Activated CD8-positive, alpha-beta memory T cell treated with anti-CD3 and anti-CD28 coated beads, Interleukin-2, amount 50 U/mL, for 24 hours (primary cell): ENCODE measurements around the gene REPIN1.

Experiments used
- DNase-seq: peaks from one replicate; pipeline ENCODE4 v3.0.0-alpha.2; 2020; ENCODE audit errors: extremely low read depth

The REPIN1 gene

DNA sequence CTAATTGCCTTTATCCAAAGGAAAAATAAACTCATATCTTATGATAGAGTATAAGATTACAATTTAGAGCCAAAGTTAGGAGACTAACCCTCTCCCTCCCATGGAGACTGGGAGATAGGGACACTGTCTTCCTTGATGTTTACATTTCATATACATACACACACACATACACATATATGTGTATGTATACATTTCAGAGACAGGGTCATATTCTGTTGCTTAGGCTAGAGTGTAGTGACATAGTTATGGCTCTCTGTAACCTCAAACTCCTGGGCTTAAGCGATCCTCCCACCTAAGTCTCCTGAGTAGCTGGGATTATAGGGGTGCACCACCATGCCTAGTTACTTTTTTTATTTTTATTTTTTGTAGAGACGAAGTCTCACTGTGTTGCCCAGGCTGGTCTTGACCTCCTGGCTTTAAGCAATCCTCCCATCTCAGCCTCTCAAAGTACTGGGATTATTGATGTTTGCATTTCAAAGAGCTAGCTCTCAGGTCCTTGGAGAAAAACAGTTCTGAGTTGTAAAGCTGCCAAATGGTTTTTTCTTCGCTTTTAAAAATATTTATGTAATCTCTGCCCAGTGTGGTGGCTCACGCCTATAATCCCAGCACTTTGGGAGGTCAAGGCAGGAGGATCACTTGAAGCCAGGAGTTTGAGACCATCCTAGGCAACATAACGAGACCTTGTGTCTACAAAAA is 8.1 kb upstream of the REPIN1 start:
- no peak for DNase-seq

DNA sequence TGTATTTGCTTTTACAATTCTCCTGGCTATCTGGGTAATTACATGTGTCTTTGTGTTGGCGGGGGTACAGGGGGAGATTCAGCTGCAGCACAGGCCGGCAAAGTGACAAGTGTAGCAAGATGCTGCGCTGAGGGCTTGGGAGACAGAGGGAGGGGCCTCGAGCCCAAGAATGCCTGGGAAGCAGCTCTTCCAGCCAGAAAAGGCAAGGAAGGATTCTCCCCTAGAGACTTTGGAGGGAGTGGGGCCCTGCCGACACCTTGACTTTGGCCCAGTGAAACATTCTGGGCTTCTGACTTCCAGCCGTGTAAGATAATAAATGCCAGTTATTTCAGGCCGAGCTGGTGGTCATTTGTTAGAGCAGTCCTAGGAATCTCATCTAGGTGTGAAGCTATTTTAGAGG is 7.2 kb upstream of the REPIN1 start:
- DNase-seq = no peak

DNA sequence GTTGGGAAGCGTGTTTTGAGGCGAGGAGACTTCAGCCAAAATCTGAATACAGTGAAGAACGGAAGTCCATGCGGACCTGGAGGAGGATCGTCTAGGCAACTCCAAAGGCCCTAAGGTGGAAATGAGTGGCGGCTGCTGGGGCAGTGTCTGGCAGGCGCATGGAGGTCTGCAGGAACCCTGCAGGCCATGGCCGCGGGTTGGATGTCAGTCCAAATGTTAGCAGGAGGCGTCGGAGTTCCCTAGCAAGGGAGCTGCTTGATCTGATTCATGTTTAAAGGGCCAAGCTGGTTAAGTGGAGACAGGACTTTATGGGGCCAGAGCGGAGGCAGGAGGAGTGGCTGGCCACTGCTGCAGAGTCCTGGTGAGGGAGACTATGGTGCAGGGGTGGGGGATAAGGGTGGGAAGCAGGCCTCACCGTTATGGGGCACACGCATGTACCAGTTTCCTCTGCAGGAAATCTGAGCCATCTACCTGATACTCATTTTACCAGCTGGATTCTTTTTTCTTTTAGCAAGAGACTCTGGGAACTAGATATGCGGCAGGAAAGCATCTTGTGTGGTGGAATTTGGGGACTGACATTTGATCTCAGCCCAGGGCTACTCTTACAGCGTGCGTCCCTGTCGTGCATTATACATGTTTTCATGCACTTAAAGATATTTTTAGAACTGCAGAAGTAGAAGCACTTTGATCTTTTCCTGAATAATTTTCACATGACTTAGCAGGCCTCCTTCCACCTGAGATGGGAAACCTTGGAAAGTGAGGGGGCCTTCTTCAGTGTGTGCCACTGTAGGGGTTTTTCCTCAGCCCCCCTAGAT is 6.6 kb upstream of the REPIN1 start:
- DNase-seq = no peak

DNA sequence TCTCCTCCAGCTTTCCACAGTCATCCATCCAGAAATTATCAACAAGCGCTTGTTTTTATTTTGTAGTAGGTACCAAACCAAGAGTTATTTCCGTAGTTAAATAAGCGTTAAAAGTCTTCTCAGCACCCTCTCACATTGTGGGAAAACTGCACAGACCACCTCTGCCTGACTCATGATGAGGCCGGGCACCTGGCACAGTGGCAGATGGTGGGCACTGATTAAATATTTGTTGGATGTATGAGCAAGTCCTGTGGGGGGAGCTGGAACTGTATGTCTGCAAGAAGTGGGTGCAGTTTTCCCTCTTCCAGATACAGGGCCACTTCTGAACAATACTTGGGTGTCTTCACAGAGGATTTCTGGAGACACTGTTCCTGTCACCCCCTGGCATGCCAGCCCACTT is 5.3 kb upstream of the REPIN1 start:
- no peak for DNase-seq

DNA sequence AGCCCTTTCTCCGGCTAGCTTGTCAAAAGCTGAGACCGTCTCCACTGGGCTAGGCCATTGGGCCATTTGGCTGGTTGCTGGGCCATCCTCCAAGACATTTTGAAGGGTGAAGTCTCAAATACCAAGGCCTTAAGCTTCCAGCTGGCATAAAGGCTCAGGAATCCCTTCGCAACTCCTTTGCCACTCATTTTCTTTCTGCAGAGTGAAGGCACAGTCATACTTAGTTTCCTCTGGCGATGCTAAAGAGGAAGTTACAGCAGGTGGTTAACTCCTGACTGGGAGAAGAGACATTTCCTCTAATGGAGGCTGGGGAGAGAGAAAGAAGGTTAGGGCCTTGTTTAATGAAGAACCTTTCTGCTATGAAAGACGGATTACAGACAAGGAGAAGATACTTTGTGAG is 4.8 kb upstream of the REPIN1 start:
- no peak for DNase-seq

DNA sequence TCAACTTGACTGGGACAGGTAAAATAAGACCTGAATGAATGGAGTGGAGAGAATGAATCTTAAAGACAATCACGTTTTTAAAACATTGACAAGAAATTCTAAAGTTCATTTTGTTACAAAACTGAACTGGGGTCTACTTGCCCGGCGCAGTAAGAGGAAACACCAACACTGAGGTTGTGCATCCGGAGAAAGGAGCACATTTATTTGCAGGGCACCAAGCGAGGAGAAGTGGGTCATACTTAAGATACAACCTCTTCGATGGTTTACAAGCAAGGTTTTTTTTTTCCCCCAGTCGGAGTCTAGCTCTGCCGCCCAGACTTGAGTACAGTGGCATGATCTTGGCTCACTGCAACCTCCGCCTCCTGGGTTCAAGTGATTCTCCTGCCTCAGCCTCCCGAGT is 3.4 kb upstream of the REPIN1 start:
- no peak for DNase-seq

DNA sequence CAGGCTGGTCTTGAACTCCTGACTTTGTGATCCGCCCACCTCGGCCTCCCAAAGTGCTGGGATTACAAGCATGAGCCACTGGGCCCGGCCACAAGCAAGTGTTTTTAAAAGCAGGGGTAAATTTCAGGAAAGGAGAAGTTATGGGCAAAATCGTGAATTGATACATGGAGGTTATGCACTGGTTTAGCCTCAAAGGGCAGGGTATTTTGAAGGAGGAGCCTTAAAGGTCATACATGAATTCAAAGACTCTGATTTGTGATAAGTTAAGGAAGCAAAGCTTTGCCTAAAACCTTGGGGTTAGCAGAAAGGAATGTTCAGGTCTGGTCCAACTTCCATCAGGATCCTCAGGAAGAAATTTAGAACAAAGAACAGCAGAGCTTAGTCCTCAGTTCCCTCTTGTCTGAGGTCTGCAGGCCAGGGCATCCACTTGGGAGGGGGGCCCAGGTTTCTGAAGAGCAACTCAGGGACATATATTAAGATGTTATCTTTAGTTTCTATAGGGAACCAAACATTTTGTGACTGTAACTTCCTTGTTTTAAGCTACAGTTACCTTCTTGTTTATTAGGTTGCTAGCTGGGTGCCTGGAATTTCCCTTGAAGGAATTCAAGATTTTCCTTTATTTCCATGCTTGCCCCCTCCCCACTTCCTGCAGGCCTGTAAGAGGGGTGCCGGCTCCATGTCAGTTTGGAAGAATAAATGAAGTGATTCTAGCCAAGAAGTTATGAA is 2.8 kb upstream of the REPIN1 start:
- DNase-seq = no peak

DNA sequence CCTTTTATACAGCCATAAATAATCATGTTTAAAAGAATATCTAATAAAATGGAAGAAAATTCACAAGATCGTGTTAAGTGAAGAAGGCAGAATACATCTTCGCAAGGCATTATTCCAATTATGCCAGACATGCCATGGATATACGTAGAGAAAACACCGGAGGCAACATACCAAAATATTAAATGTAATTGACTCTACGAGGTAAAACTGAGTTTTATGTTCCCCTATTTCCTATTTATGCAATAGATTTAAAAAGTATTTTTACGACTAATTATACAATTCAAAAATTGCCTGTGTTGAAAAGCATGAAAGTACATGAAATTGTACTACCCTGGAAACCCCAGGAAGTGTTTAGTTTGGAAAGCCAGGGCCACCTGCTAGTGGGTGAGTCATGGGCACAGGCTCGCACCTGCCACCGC is 936 bp upstream of the REPIN1 start:
- no peak for DNase-seq

DNA sequence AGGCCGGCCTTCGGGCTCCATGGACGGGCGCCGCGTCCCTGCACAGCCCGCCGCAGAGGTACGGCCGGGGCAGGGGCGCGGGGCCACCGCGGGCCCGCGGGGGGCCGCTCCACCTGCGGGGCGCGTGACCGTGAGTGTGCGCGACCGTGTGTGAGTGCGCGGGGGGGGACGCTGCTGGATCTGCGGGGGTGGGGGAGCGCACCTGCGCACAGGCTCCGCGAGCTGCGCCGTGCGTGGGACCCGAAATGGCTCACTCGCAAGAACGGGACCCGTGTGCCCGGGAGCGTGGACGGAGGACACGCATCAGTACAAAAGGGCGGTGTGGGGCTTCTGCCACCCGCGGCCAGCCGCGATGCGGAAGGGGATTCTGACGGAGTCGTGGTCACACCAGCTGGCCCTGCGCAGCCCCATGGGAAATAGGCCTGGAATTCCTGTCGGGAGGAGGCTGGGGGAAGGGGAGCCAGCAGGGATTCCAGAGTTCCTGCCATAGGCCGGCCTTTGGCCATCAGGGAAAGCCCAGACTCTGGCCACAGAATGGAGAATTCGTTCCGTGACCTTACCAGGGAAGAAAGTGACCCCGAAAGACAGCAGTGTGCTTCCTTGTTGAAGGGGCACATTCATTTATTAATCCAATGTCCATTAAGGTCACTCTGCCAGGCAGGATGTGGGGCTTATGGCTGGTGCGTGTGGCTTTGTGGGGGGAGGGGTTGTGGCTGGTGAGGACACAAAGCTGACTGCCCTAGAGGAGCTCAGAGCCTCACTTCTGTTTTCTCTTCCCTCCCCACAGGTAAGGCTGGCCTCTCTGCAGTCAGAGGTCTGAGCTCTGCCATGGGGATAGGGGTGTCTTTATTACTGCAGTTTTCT is 494 bp downstream of the REPIN1 start:
- no peak for DNase-seq

DNA sequence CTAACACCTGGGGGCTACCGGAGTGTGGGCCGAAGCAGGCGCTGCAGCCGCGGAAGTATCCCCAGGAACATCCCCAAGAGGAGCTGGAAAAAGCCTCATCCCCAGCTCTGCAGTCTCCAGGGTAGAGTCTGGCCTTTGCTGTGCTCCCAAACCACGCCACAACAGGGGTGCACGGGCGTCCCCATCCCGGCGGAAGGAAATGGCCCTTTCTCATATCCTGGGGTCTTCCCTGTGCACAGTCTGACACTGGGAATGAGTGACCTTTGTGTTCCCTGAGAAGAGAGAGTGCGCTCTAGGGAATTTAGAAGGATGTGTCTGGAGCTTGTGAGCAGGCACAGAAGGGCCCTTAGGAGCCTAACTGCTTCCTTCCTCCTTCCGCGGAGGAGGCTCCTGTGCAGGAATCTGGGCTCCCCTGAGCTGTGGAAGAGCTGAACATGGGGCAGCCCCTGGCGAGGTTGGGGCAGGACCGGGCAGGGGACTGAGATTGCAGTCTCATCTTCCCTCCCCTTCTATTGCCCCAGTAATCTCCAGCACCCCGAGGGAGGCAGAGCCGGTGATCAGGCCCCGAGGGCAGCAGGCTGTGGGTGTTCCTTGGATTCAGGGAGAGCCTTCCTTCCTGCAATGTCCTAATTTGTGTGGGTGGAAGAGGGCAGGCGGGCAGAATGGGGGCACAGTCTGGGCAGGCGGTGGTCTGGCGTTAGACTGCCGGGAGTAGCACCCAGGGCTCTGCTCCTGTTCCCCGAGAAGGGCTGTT is 1.3 kb downstream of the REPIN1 start:
- no peak for DNase-seq

DNA sequence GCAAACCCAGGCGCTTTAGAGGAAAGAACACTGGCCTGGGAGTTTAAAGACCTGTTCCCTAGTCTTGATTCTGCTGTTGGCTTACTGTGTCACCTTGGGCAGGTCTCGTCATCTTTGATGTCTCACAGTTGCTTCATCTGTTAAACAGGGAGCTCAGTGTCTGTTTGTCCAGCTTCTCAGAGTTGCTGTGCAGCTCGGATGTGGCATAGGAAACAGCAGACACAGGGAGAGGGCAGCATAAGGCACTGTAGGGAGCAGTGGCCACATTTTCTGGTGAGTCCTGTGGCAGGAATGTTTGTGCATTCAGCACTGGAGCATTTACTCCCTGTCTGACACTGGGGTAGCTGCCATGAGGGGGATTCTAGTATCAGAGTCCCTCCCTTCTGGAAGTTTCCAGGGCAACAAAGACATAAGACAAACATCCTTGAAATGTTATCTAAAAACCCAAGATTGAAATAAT is 2.0 kb downstream of the REPIN1 start:
- DNase-seq = no peak

DNA sequence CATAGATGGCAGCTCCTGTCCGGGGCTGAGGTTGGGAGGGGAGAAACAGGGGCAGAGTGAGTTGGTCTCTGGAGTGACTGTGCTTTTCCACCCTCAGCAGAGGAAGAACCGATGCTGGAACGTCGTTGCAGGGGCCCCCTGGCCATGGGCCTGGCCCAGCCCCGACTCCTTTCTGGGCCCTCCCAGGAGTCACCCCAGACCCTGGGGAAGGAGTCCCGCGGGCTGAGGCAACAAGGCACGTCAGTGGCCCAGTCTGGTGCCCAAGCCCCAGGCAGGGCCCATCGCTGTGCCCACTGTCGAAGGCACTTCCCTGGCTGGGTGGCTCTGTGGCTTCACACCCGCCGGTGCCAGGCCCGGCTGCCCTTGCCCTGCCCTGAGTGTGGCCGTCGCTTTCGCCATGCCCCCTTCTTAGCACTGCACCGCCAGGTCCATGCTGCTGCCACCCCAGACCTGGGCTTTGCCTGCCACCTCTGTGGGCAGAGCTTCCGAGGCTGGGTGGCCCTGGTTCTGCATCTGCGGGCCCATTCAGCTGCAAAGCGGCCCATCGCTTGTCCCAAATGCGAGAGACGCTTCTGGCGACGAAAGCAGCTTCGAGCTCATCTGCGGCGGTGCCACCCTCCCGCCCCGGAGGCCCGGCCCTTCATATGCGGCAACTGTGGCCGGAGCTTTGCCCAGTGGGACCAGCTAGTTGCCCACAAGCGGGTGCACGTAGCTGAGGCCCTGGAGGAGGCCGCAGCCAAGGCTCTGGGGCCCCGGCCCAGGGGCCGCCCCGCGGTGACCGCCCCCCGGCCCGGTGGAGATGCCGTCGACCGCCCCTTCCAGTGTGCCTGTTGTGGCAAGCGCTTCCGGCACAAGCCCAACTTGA is 2.7 kb downstream of the REPIN1 start:
- DNase-seq = no peak

DNA sequence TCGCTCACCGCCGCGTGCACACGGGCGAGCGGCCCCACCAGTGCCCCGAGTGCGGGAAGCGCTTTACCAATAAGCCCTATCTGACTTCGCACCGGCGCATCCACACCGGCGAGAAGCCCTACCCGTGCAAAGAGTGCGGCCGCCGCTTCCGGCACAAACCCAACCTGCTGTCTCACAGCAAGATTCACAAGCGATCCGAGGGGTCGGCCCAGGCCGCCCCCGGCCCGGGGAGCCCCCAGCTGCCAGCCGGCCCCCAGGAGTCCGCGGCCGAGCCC is 3.3 kb downstream of the REPIN1 start:
- no peak for DNase-seq

DNA sequence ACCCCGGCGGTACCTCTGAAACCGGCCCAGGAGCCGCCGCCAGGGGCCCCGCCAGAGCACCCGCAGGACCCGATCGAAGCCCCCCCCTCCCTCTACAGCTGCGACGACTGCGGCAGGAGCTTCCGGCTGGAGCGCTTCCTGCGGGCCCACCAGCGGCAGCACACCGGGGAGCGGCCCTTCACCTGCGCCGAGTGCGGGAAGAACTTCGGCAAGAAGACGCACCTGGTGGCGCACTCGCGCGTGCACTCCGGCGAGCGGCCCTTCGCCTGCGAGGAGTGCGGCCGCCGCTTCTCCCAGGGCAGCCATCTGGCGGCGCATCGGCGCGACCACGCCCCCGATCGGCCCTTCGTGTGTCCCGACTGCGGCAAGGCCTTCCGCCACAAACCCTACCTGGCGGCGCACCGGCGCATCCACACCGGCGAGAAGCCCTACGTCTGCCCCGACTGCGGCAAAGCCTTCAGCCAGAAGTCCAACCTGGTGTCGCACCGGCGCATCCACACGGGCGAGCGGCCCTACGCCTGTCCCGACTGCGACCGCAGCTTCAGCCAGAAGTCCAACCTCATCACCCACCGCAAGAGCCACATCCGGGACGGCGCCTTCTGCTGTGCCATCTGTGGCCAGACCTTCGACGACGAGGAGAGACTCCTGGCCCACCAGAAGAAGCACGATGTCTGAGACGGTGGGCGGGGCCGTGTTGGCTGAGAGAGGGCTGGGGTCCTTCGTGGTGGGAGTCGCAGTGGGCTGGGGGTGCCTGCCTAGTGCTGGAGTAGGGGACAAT is 3.8 kb downstream of the REPIN1 start:
- no peak for DNase-seq

DNA sequence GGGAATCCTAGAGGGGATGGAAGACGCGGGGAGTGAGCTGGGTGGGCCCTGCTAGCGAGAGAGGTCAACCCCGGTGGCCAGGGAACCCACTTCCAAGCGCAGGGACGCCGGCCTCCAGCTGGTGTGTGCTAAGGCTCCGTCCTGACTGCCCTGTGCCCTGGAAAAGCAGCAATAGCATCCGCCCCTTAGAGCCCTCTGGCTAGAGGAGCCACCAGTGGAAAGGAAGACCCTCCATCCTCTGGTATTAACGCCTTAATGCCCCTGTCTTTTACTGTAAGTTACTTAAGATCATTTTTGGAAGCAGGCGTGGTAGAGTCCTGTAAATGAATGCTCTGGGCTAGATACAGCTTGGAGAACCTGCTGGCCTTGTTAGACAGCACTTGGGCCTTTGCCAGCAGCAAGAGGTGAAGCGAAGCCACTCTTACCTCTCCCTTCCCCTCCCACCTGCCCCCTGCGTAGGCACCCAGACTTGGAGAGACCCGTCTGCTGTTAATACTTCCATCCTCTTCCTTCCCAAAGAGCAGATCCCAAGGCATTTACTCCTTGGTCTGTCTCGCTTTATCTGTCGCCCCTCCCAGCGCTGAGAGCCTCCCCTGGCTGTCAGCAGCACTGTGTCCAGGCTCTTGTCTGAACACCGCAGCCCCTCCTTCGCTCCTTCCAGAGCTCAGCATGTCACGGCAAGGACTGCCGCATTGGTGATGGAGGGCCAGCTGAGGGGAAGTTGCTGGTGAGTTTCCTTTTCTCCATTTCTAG is 4.6 kb downstream of the REPIN1 start:
- no peak for DNase-seq

DNA sequence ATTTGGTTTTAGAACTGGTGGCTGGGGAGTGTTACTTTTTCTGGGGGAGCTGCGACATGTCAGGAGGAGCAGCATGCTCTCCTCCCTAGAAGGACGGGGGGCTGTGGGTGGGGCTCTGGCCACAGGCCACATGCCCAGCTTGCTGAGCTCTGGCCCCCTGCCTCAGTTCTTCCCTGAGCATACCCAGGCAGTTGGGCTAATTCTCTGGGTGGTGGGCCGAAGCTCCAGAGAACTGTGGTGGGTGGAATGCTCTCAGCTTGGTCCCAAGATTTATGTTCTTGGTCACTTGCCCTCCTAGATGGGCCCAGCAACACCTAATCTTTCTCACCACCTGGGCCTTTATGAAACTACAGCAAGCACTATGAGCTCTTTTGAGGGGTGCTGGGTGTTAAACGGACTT is 5.4 kb downstream of the REPIN1 start:
- DNase-seq = no peak

DNA sequence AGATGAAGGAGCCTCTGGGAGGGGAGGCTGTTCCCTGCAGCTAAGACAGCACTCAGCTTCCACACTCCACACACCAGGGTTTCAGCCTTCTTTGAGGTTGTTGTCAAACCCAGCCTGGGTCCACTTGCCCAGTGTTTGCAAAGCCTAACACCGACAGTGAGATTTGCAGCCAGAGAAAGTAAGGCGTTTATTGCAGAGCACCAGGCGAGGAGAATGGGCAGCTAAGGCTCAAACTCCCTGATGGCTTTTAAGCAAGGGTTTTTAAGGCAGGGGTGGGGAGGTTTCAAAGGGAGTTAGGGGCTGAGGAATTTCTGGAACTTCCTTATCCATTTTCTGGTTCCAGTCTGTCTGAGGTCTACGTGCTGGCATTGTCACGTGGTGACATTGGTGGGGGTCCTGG is 5.8 kb downstream of the REPIN1 start:
- DNase-seq = no peak

DNA sequence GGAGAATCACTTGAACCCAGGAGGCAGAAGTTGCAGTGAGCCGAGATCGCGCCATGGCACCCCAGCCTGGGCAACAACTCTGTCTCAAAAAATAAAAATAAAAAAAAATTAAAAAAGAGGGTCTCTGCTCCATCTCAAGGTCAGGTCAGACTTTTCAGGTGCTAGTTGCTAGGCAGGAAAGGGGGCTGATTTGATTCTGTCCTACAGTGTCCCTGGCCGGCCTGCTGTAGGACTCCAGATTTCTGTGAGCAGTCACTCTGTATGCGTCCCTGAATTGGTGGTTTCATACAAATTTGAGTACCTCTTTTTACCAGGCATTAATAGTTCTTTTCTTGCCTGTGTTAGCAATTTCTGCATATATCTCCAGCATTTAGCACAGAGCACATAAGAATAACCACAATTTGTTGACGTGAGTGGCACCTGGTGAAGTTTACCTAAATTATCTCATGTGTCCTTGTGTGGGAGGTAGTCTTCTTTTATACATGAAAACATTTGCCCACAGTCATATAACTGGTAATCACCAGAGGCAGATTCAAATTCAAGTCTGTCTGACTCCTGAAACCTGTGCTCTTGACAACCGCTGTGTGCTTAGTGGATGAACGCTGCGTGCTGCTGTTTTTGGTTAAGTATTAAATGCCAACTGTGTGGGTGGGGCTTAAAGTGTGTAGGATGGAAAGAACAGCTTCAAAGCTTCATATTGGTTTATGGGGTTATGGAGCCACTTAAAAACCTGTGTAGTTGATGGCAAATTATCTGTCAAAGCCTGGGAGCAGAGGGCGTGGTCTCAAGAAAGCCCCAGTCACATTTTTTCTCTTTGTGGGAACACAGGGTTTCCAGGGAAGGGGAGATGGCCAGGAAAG is 7.3 kb downstream of the REPIN1 start:
- no peak for DNase-seq
